Endothelial cell of umbilical vein (primary cell): ENCODE data around the gene PDGFA.

Experiments
- EZH2 ChIP-seq: IDR thresholded peaks from 2 replicates; pipeline ENCODE4 v1.6.1; 2012; ENCODE audit warnings: borderline replicate concordance, low read depth, mild to moderate bottlenecking, moderate library complexity, low read length, inconsistent platforms; ENCODE audit not compliant: severe bottlenecking
- JUN ChIP-seq: IDR thresholded peaks from 2 replicates; pipeline ENCODE4 v1.6.1; 2011; ENCODE audit warnings: borderline replicate concordance, low read depth; ENCODE audit not compliant: insufficient read length, insufficient read depth
- MAX ChIP-seq: IDR thresholded peaks from 2 replicates; pipeline ENCODE4 v1.6.1; 2011; ENCODE audit not compliant: insufficient read depth, insufficient read length
- MYC ChIP-seq: IDR thresholded peaks from one replicate; pipeline ENCODE4 v1.6.1; 2011; ENCODE audit warnings: mild to moderate bottlenecking, low read depth, low read length
- POLR2A ChIP-seq: IDR thresholded peaks from 2 replicates; pipeline ENCODE4 v1.6.1; 2012; ENCODE audit warnings: low read depth, mild to moderate bottlenecking, control low read depth, low read length
- POLR2AphosphoS5 ChIP-seq: IDR thresholded peaks from 2 replicates; pipeline ENCODE4 v1.6.1; 2012; ENCODE audit warnings: low read depth, mild to moderate bottlenecking, control low read depth, low read length, moderate library complexity; ENCODE audit not compliant: insufficient read depth
- TF ChIP-seq, protein P1 (sequence below), 2 donors: IDR thresholded peaks; 1 replicate in 1 of 2; 2 replicates in 1 of 2; pipeline ENCODE4 v1.5.1; 2011; ENCODE audit warnings: low read length in 2 of 2, mild to moderate bottlenecking in 2 of 2, moderate library complexity in 2 of 2, control low read depth in 1 of 2, inconsistent platforms in 1 of 2, low read depth in 1 of 2; ENCODE audit not compliant: insufficient read depth in 1 of 2; ENCODE audit errors: extremely low read depth in 1 of 2

- TF ChIP-seq, protein P1, sequence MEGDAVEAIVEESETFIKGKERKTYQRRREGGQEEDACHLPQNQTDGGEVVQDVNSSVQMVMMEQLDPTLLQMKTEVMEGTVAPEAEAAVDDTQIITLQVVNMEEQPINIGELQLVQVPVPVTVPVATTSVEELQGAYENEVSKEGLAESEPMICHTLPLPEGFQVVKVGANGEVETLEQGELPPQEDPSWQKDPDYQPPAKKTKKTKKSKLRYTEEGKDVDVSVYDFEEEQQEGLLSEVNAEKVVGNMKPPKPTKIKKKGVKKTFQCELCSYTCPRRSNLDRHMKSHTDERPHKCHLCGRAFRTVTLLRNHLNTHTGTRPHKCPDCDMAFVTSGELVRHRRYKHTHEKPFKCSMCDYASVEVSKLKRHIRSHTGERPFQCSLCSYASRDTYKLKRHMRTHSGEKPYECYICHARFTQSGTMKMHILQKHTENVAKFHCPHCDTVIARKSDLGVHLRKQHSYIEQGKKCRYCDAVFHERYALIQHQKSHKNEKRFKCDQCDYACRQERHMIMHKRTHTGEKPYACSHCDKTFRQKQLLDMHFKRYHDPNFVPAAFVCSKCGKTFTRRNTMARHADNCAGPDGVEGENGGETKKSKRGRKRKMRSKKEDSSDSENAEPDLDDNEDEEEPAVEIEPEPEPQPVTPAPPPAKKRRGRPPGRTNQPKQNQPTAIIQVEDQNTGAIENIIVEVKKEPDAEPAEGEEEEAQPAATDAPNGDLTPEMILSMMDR (IDR thresholded peaks at IDR 0.05; ENCODE audit: extremely low read depth in 1 of 2, insufficient read depth in 1 of 2, low read depth in 1 of 2, low read length in 2 of 2) = no peak
- TF ChIP-seq EZH2 (no peak), POLR2A (no peak), POLR2AphosphoS5 (no peak), JUN (no peak), MAX (no peak), MYC (no peak)
Observed at GRCh38 chr7:490461-491291, 29.0 kb downstream of the PDGFA start.
